ENCODE measurements around the gene MUC3A. TPM values are rescaled to one million over a fixed set of nuclear protein-coding genes. Genes with fewer than 3 reads are reported as not detected.

The MUC3A gene
- total and polyA plus RNA-seq, 12 donors, result 0.04 to 0.91 (median 0.16) TPM; not detected in 6

- H3K27ac ChIP-seq, result no peak overlapping the region
- no peak for DNase-seq
- TF ChIP-seq, protein P1, sequence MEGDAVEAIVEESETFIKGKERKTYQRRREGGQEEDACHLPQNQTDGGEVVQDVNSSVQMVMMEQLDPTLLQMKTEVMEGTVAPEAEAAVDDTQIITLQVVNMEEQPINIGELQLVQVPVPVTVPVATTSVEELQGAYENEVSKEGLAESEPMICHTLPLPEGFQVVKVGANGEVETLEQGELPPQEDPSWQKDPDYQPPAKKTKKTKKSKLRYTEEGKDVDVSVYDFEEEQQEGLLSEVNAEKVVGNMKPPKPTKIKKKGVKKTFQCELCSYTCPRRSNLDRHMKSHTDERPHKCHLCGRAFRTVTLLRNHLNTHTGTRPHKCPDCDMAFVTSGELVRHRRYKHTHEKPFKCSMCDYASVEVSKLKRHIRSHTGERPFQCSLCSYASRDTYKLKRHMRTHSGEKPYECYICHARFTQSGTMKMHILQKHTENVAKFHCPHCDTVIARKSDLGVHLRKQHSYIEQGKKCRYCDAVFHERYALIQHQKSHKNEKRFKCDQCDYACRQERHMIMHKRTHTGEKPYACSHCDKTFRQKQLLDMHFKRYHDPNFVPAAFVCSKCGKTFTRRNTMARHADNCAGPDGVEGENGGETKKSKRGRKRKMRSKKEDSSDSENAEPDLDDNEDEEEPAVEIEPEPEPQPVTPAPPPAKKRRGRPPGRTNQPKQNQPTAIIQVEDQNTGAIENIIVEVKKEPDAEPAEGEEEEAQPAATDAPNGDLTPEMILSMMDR (IDR thresholded peaks at IDR 0.05), result no peak
- H3K4me3 ChIP-seq, result no peak overlapping the region
- peaks cover 23% of the 10 kb centered on the region for H3K27me3 ChIP-seq
- H3K36me3 ChIP-seq (replicated peaks in 1 of 2), result no peaks in the 10 kb centered on the region
- no peaks in the 10 kb centered on the region for H3K9me3 ChIP-seq (replicated peaks in 1 of 3)
- intact Hi-C loops (cut with DNase I), result no loop called here
- H3K4me1 ChIP-seq (replicated peaks in 1 of 2), result no peaks in the 10 kb centered on the region
- WGBS, 4 donors, result 63 to 74% (median 66%) methylated on average over 15 of the region's 15 CpGs
Measured at GRCh38 chr7:100951888-100952560, 2.7 kb downstream of the MUC3A start.

GRCh38 chr7:100952641-100953040, 3.3 kb downstream of the MUC3A start:
- Histone ChIP-seq H3K4me3 (no peak overlapping the region), H3K27me3 (peaks cover 23% of the 10 kb centered on the region)
- WGBS, 4 donors, result 43 to 61% (median 52%) methylated on average over 2 of the region's 2 CpGs

DNA sequence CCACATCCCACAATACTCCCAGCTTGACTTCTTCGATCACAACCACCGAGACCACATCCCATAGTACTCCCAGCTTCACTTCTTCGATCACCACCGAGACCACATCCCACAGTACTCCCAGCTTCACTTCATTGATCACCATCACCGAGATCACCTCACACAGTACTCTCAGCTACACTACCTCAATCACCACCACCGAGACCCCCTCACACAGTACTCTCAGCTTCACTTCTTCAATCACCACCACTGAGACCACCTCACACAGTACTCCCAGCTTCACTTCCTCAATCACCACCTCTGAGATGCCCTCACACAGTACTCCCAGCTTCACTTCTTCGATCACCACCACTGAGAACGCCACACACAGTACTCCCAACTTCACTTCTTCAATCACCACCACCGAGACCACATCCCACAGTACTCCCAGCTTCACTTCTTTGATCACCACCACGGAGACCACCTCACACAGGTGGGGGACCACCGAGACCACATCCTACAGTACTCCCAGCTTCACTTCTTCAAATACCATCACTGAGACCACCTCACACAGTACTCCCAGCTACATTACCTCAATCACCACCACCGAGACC, 8.6 kb downstream of the MUC3A start:
- H3K4me1 ChIP-seq (replicated peaks in 1 of 2), result no peaks in the 10 kb centered on the region
- H3K36me3 ChIP-seq (replicated peaks in 1 of 2), result no peaks in the 10 kb centered on the region
- 58 to 68% (median 64%) methylated on average over 12 of the region's 12 CpGs for WGBS, 4 donors
- H3K4me3 ChIP-seq, result no peak overlapping the region
- TF ChIP-seq POLR2A (IDR thresholded peaks at IDR 0.05), result no peak
- TF ChIP-seq, protein P1 (IDR thresholded peaks at IDR 0.05), result no peak
- H3K27ac ChIP-seq, result no peak overlapping the region
- peaks cover 14% of the 10 kb centered on the region for H3K27me3 ChIP-seq
- intact Hi-C loops (cut with DNase I), result no loop called here
- H3K9me3 ChIP-seq (replicated peaks in 1 of 3), result no peaks in the 10 kb centered on the region
- DNase-seq, result no peak

More at GRCh38 chr7:100952641-100953040, 3.3 kb downstream of the MUC3A start:
- Histone ChIP-seq H3K4me1 (replicated peaks in 1 of 2) (no peaks in the 10 kb centered on the region), H3K27ac (no peak overlapping the region), H3K36me3 (replicated peaks in 1 of 2) (no peaks in the 10 kb centered on the region), H3K9me3 (replicated peaks in 1 of 3) (no peaks in the 10 kb centered on the region)
- TF ChIP-seq, protein P1 (IDR thresholded peaks at IDR 0.05), result no peak
- TF ChIP-seq POLR2A (IDR thresholded peaks at IDR 0.05), result no peak
- no peak for DNase-seq
- intact Hi-C loops (cut with DNase I), result no loop called here

DNA sequence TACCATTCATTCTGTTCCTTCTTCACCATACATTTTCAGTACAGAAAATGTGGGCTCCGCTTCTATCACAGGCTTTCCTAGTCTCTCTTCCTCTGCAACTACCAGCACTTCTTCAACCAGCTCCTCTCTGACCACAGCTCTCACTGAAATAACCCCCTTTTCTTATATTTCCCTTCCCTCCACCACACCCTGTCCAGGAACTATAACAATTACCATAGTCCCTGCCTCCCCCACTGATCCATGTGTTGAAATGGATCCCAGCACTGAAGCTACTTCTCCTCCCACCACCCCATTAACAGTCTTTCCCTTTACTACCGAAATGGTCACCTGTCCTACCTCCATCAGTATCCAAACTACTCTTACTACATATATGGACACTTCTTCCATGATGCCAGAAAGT, 10.6 kb downstream of the MUC3A start:
- no peak for TF ChIP-seq POLR2A (IDR thresholded peaks at IDR 0.05)
- TF ChIP-seq, protein P1 (IDR thresholded peaks at IDR 0.05), result no peak
- H3K27ac ChIP-seq, result no peak overlapping the region
- no peaks in the 10 kb centered on the region for H3K36me3 ChIP-seq (replicated peaks in 1 of 2)
- no peaks in the 10 kb centered on the region for H3K9me3 ChIP-seq (replicated peaks in 1 of 3)
- 55 to 61% (median 57%) methylated on average over 2 of the region's 2 CpGs for WGBS, 4 donors
- H3K27me3 ChIP-seq, result peaks cover 28% of the 10 kb centered on the region
- no peak for DNase-seq
- intact Hi-C loops (cut with DNase I), result no loop called here
- H3K4me3 ChIP-seq, result no peak overlapping the region
- H3K4me1 ChIP-seq (replicated peaks in 1 of 2), result no peaks in the 10 kb centered on the region
